GM21390 (cell line): Measurements from ENCODE around the gene FIP1L1.

Source experiments
- ATAC-seq: cut with Tn5 transposase; IDR thresholded peaks from one replicate; pipeline ENCODE4 v1.9.1; 2021; ENCODE audit not compliant: unreplicated experiment

The FIP1L1 gene

GRCh38 chr4:53498706-53499105, 121.3 kb downstream of the FIP1L1 start:
- no peak for ATAC-seq

GRCh38 chr4:53499791-53500190, 122.3 kb downstream of the FIP1L1 start:
- no peak for ATAC-seq

DNA sequence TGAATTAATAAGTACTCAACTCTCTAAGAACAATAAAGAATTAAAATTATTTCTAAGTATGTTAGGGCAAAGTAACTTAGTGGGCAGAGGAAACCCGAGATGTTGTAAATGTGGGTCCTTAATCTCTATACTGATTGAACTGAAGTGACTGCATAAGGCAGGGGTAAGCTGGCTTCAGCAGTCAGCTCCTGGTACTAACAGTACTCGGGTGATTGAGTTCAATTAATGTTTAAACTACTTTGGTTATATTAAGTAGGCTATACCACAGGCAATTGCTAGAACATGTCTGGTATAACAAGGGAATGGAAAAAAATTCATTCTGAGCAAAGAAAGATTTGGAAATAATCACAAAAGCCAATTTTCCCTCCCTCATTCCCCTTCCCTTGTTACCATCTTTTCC, 123.1 kb downstream of the FIP1L1 start:
- no peak for ATAC-seq

DNA sequence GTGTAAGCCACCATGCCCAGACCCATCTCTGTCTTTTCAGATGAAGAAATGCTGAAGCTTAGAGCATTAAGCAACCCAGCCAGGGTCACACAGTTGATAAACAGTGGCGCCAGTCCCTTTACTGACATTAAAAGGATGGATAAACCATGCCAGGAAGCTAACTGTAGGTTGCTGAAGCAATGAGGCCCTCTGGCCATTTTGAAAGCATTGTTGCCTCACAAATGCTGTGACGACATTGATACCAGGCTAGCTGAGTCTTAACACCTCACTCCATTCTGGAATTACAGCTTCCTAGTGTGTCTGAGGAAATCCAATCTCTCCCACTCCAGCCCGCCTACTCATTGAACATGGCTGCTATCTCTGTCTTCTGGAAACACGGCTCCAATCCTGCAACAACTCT, 124.1 kb downstream of the FIP1L1 start:
- no peak for ATAC-seq

- no peak for ATAC-seq
Measured at GRCh38 chr4:53502094-53502493, 124.7 kb downstream of the FIP1L1 start.

- ATAC-seq: no peak
Measured at GRCh38 chr4:53505947-53506346, 128.5 kb downstream of the FIP1L1 start.

- no peak for ATAC-seq
Measured at GRCh38 chr4:53507058-53507457, 129.6 kb downstream of the FIP1L1 start.

- no peak for ATAC-seq
Measured at GRCh38 chr4:53507671-53508286, 130.3 kb downstream of the FIP1L1 start.

DNA sequence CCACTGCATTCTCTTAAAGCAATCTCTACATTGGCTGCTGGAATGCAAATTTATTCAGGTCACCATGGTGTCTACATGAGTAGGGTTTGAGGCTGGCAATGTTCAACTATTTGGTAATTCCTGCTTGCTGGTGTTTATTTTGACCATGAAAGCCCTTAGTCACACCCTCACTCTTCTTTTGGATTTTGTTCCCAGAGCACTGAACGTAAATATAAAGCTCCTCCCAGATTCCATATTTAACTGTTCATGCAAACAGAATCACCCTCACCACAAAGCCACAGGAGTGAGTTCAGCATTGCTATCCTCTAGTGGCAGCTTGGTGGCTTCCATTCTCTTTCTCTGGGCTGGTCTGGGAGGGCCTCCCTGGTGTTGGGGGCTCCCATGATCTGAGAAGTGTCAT, 131.0 kb downstream of the FIP1L1 start:
- ATAC-seq: no peak

- no peak for ATAC-seq
Measured at GRCh38 chr4:53510321-53510720, 132.9 kb downstream of the FIP1L1 start.
